Nephron (organoid): ENCODE results near the gene IFI27L1.
A peak's percentile ranks its signal among the peaks of the same experiment; 100 is the strongest.

Source experiments
- H3K27ac Mint-ChIP-seq, 3 experiments: 2 replicates each; pipeline ENCODE4 v1.8.0; 2020; ENCODE audit warnings: mixed read lengths in 3 of 3, mild to moderate bottlenecking in 2 of 3, moderate library complexity in 1 of 3
- H3K27me3 Mint-ChIP-seq: 2 replicates; pipeline ENCODE4 v1.8.0; 2021; ENCODE audit warnings: low read depth, mild to moderate bottlenecking, moderate library complexity, mixed read lengths
- H3K36me3 Mint-ChIP-seq: 2 replicates; pipeline ENCODE4 v1.8.0; 2020; ENCODE audit warnings: low read depth, mixed read lengths
- H3K4me1 Mint-ChIP-seq: 2 replicates; pipeline ENCODE4 v1.8.0; 2020; ENCODE audit warnings: mixed read lengths
- H3K4me3 Mint-ChIP-seq, 3 experiments: 2 replicates each; pipeline ENCODE4 v1.8.0; 2020; ENCODE audit warnings: mild to moderate bottlenecking in 3 of 3, mixed read lengths in 3 of 3, moderate library complexity in 2 of 3
- H3K9me3 Mint-ChIP-seq: 2 replicates; pipeline ENCODE4 v1.8.0; 2020; ENCODE audit warnings: mixed read lengths
- CTCF ChIP-seq, 3 experiments: fragments of 200-600 bp; sonication (generic); IDR thresholded peaks; one replicate each; pipeline ENCODE4 v1.5.0; 2021; ENCODE audit warnings: antibody characterized with exemption in 3 of 3; ENCODE audit not compliant: unreplicated experiment in 3 of 3

The IFI27L1 gene

GRCh38 chr14:94113908-94114588 is 32.9 kb downstream of the IFI27L1 start:
- no peak overlapping the region for H3K4me3 Mint-ChIP-seq
- H3K36me3 Mint-ChIP-seq = no peaks in the 10 kb centered on the region
- no peak for TF ChIP-seq CTCF (IDR thresholded peaks at IDR 0.05; ENCODE audit: unreplicated experiment in 3 of 3)

GRCh38 chr14:94114589-94115057 is 33.5 kb downstream of the IFI27L1 start:
- H3K9me3 Mint-ChIP-seq = no peaks in the 10 kb centered on the region
- no peak for TF ChIP-seq CTCF (IDR thresholded peaks at IDR 0.05; ENCODE audit: unreplicated experiment in 3 of 3)
- peaks cover 21% of the 10 kb centered on the region for H3K4me1 Mint-ChIP-seq
- H3K4me3 Mint-ChIP-seq = no peak overlapping the region
- H3K27me3 Mint-ChIP-seq = peaks cover 10% of the 10 kb centered on the region
- H3K36me3 Mint-ChIP-seq = no peaks in the 10 kb centered on the region
- H3K27ac Mint-ChIP-seq = peak overlapping the region in 2 of 3 experiments; percentile 1 to 2

More at GRCh38 chr14:94113908-94114588, 32.9 kb downstream of the IFI27L1 start:
- Mint-ChIP-seq H3K27ac (peak overlapping the region in 2 of 3 experiments; percentile 1 to 2), H3K9me3 (no peaks in the 10 kb centered on the region), H3K27me3 (peaks cover 10% of the 10 kb centered on the region), H3K4me1 (peaks cover 21% of the 10 kb centered on the region)

- peaks cover 10% of the 10 kb centered on the region for H3K27me3 Mint-ChIP-seq
- no peak overlapping the region for H3K27ac Mint-ChIP-seq
- peaks cover 21% of the 10 kb centered on the region for H3K4me1 Mint-ChIP-seq
- H3K4me3 Mint-ChIP-seq = no peak overlapping the region
- H3K9me3 Mint-ChIP-seq = no peaks in the 10 kb centered on the region
- no peaks in the 10 kb centered on the region for H3K36me3 Mint-ChIP-seq
- no peak for TF ChIP-seq CTCF (IDR thresholded peaks at IDR 0.05; ENCODE audit: unreplicated experiment in 3 of 3)
Observed at GRCh38 chr14:94115058-94115591, 34.0 kb downstream of the IFI27L1 start.

GRCh38 chr14:94115631-94116030 is 34.5 kb downstream of the IFI27L1 start:
- peaks cover 2% of the 10 kb centered on the region for H3K9me3 Mint-ChIP-seq
- peaks cover 22% of the 10 kb centered on the region for H3K4me1 Mint-ChIP-seq
- H3K36me3 Mint-ChIP-seq = peaks cover 2% of the 10 kb centered on the region
- H3K4me3 Mint-ChIP-seq = no peak overlapping the region
- peaks cover 10% of the 10 kb centered on the region for H3K27me3 Mint-ChIP-seq
- no peak overlapping the region for H3K27ac Mint-ChIP-seq
- no peak for TF ChIP-seq CTCF (IDR thresholded peaks at IDR 0.05; ENCODE audit: unreplicated experiment in 3 of 3)

- H3K4me3 Mint-ChIP-seq = no peak overlapping the region
- peaks cover 5% of the 10 kb centered on the region for H3K36me3 Mint-ChIP-seq
- peaks cover 32% of the 10 kb centered on the region for H3K4me1 Mint-ChIP-seq
- H3K9me3 Mint-ChIP-seq = peaks cover 9% of the 10 kb centered on the region
- H3K27me3 Mint-ChIP-seq = peaks cover 10% of the 10 kb centered on the region
- H3K27ac Mint-ChIP-seq = no peak overlapping the region
- TF ChIP-seq CTCF (IDR thresholded peaks at IDR 0.05; ENCODE audit: unreplicated experiment in 3 of 3) = no peak
Observed at GRCh38 chr14:94116701-94117100, 35.6 kb downstream of the IFI27L1 start.

- peaks cover 14% of the 10 kb centered on the region for H3K9me3 Mint-ChIP-seq
- peaks cover 10% of the 10 kb centered on the region for H3K27me3 Mint-ChIP-seq
- H3K4me1 Mint-ChIP-seq = peaks cover 37% of the 10 kb centered on the region
- no peak for TF ChIP-seq CTCF (IDR thresholded peaks at IDR 0.05; ENCODE audit: unreplicated experiment in 3 of 3)
- H3K36me3 Mint-ChIP-seq = peaks cover 5% of the 10 kb centered on the region
- H3K27ac Mint-ChIP-seq = no peak overlapping the region
- H3K4me3 Mint-ChIP-seq = no peak overlapping the region
Observed at GRCh38 chr14:94117856-94118255, 36.7 kb downstream of the IFI27L1 start.
